Gastrocnemius medialis (tissue), 4 donors: ENCODE results near the gene MSRB3. TPM values are rescaled to one million over a fixed set of nuclear protein-coding genes. Genes with fewer than 3 reads are reported as not detected.

Experiments used
- ATAC-seq, 2 donors: fragments of 150-250 bp; one replicate each; pipeline ENCODE4 v1.9.1; 2016
- DNase-seq, 2 donors: peaks; one replicate each; pipeline ENCODE4 v3.0.0-alpha.2; 2019
- H3K27ac ChIP-seq, 4 donors: fragments of 200-600 bp; sonication (generic); 1 replicate in 1 of 4; 2 replicates in 3 of 4; pipeline ENCODE4 v1.5.1; 2016 to 2018; ENCODE audit warnings: mild to moderate bottlenecking in 2 of 4, moderate library complexity in 1 of 4
- H3K27me3 ChIP-seq, 3 donors: fragments of 200-600 bp; sonication (generic) in 2 of 3; 1 replicate in 1 of 3; 2 replicates in 2 of 3; pipeline versions ENCODE4 v1.5.1 to v1.6.0; 2016 to 2019; ENCODE audit warnings: mild to moderate bottlenecking in 1 of 3, moderate library complexity in 1 of 3
- H3K36me3 ChIP-seq, 2 donors: fragments of 200-600 bp; sonication (generic) in 1 of 2; one replicate each; pipeline ENCODE4 v1.5.1; 2017 to 2018
- H3K4me1 ChIP-seq, 2 donors: fragments of 200-600 bp; sonication (generic) in 1 of 2; one replicate each; pipeline ENCODE4 v1.5.1; 2016 to 2017; ENCODE audit warnings: mild to moderate bottlenecking in 2 of 2
- H3K4me3 ChIP-seq, 4 donors: fragments of 200-600 bp; sonication (generic) in 3 of 4; 1 replicate in 1 of 4; 2 replicates in 3 of 4; pipeline ENCODE4 v1.5.1; 2016 to 2019; ENCODE audit warnings: mild to moderate bottlenecking in 2 of 4
- H3K9me3 ChIP-seq, 3 donors: fragments of 200-600 bp; sonication (generic) in 2 of 3; 1 replicate in 1 of 3; 2 replicates in 2 of 3; pipeline ENCODE4 v1.5.1; 2016 to 2019
- CTCF ChIP-seq, 5 experiments: fragments of 450-650 bp in 3 of 5; fragments of 200-600 bp in 2 of 5; sonication (generic) in 2 of 5; IDR thresholded peaks in 4 of 5; conservative IDR thresholded peaks in 1 of 5; 1 replicate in 4 of 5; 2 replicates in 1 of 5; pipeline ENCODE4 v1.5.1; 2016 to 2019; ENCODE audit warnings: antibody characterized with exemption in 5 of 5, mild to moderate bottlenecking in 3 of 5, moderate library complexity in 3 of 5
- POLR2A ChIP-seq, 2 donors: fragments of 450-650 bp; IDR thresholded peaks; one replicate each; pipeline ENCODE4 v1.6.1; 2017; ENCODE audit warnings: antibody characterized with exemption in 2 of 2, mild to moderate bottlenecking in 2 of 2, moderate library complexity in 2 of 2
- in situ Hi-C, 4 donors: fragments of 200-750 bp; cut with MboI; loops; one replicate each; pipeline versions ENCODE4 v1.15.0 to v1.8.0; 2017; ENCODE audit warnings: low sequenced_read_pairs in 4 of 4
- intact Hi-C: fragments of 100-400 bp; cut with DNase I; formaldehyde crosslinking; loops from one replicate; pipeline ENCODE4 v1.15.1; 2023; ENCODE audit warnings: low total_unique reads
- total RNA-seq, 4 donors: library from RNA; depleted of rRNA; stranded (reverse); fragments of >200 nt; gene quantifications; one replicate each; pipeline versions ENCODE4 v1.1.0 to v1.2.3, GENCODE V29; 2016

Gene MSRB3
- total RNA-seq, 4 donors from 2014 or later, result 29.0 to 59.0 (median 47.3) TPM

GRCh38 chr12:65430571-65431306 lies 152.3 kb downstream of the MSRB3 start:
- H3K9me3 ChIP-seq, result peaks cover 0 to 3% (median 0%) of the 10 kb centered on the region in 3 donors
- no peak overlapping the region for H3K4me3 ChIP-seq
- H3K36me3 ChIP-seq, result no peaks in the 10 kb centered on the region
- no peaks in the 10 kb centered on the region for H3K4me1 ChIP-seq
- H3K27ac ChIP-seq, result no peak overlapping the region
- ATAC-seq (no peak), DNase-seq (no peak)
- TF ChIP-seq POLR2A (IDR thresholded peaks at IDR 0.05) (no peak), CTCF (IDR thresholded peaks at IDR 0.05 in 4 of 5, conservative IDR thresholded peaks at IDR 0.05 in 1 of 5) (no peak)
- H3K27me3 ChIP-seq, result no peaks in the 10 kb centered on the region
- in situ Hi-C loops, result no loop called here
- intact Hi-C loops, result no loop called here

- in situ Hi-C loops (no loop called here), intact Hi-C loops (no loop called here)
- no peak overlapping the region for H3K4me3 ChIP-seq
- no peak for TF ChIP-seq POLR2A (IDR thresholded peaks at IDR 0.05)
- TF ChIP-seq CTCF (IDR thresholded peaks at IDR 0.05 in 4 of 5, conservative IDR thresholded peaks at IDR 0.05 in 1 of 5), result no peak
- no peaks in the 10 kb centered on the region for H3K9me3 ChIP-seq
- no peak for DNase-seq
- H3K4me1 ChIP-seq, result no peaks in the 10 kb centered on the region
- H3K27ac ChIP-seq, result no peak overlapping the region
- H3K36me3 ChIP-seq, result no peaks in the 10 kb centered on the region
- H3K27me3 ChIP-seq, result no peaks in the 10 kb centered on the region
- no peak for ATAC-seq
Measured at GRCh38 chr12:65432114-65432513, 153.6 kb downstream of the MSRB3 start.

GRCh38 chr12:65432651-65433050 lies 154.2 kb downstream of the MSRB3 start:
- Histone ChIP-seq H3K27me3 (no peaks in the 10 kb centered on the region), H3K4me3 (no peak overlapping the region), H3K36me3 (no peaks in the 10 kb centered on the region), H3K9me3 (no peaks in the 10 kb centered on the region), H3K27ac (no peak overlapping the region), H3K4me1 (no peaks in the 10 kb centered on the region)
- DNase-seq, result no peak
- intact Hi-C loops (no loop called here), in situ Hi-C loops (no loop called here)
- TF ChIP-seq POLR2A (IDR thresholded peaks at IDR 0.05), result no peak
- no peak for TF ChIP-seq CTCF (IDR thresholded peaks at IDR 0.05 in 4 of 5, conservative IDR thresholded peaks at IDR 0.05 in 1 of 5)
- ATAC-seq, result no peak

- Histone ChIP-seq H3K4me1 (no peaks in the 10 kb centered on the region), H3K36me3 (no peaks in the 10 kb centered on the region), H3K9me3 (no peaks in the 10 kb centered on the region), H3K4me3 (no peak overlapping the region), H3K27me3 (no peaks in the 10 kb centered on the region), H3K27ac (no peak overlapping the region)
- DNase-seq (no peak), ATAC-seq (no peak)
- intact Hi-C loops (no loop called here), in situ Hi-C loops (no loop called here)
- no peak for TF ChIP-seq CTCF (IDR thresholded peaks at IDR 0.05 in 4 of 5, conservative IDR thresholded peaks at IDR 0.05 in 1 of 5)
- TF ChIP-seq POLR2A (IDR thresholded peaks at IDR 0.05), result no peak
Measured at GRCh38 chr12:65434737-65435136, 156.3 kb downstream of the MSRB3 start.

GRCh38 chr12:65443038-65443437 lies 164.6 kb downstream of the MSRB3 start:
- in situ Hi-C loops (no loop called here), intact Hi-C loops (no loop called here)
- no peaks in the 10 kb centered on the region for H3K4me1 ChIP-seq
- H3K27ac ChIP-seq, result no peak overlapping the region
- TF ChIP-seq CTCF (IDR thresholded peaks at IDR 0.05 in 4 of 5, conservative IDR thresholded peaks at IDR 0.05 in 1 of 5) (no peak), POLR2A (IDR thresholded peaks at IDR 0.05) (no peak)
- ATAC-seq (no peak), DNase-seq (no peak)
- no peak overlapping the region for H3K4me3 ChIP-seq
- H3K27me3 ChIP-seq, result no peaks in the 10 kb centered on the region
- H3K9me3 ChIP-seq, result no peaks in the 10 kb centered on the region
- H3K36me3 ChIP-seq, result no peaks in the 10 kb centered on the region
